ENCODE measurements around the gene XYLT1.

Gene XYLT1

GRCh38 chr16:17302620-17303019 is 168.1 kb downstream of the XYLT1 start:
- no peak for DNase-seq

- DNase-seq: no peak
These were observed 168.5 kb downstream of the XYLT1 start for GRCh38 chr16:17302214-17302613.

GRCh38 chr16:17301593-17302135 is 169.1 kb downstream of the XYLT1 start:
- DNase-seq: no peak

- DNase-seq: no peak
These were observed 169.6 kb downstream of the XYLT1 start for GRCh38 chr16:17301184-17301583.

- DNase-seq: no peak
These were observed 171.0 kb downstream of the XYLT1 start for GRCh38 chr16:17299790-17300189.

GRCh38 chr16:17298238-17298637 is 172.5 kb downstream of the XYLT1 start:
- DNase-seq: no peak

GRCh38 chr16:17296431-17296830 is 174.3 kb downstream of the XYLT1 start:
- no peak for DNase-seq

GRCh38 chr16:17295948-17296347 is 174.8 kb downstream of the XYLT1 start:
- no peak for DNase-seq

GRCh38 chr16:17294856-17295255 is 175.9 kb downstream of the XYLT1 start:
- DNase-seq: no peak

GRCh38 chr16:17293813-17294558 is 176.8 kb downstream of the XYLT1 start:
- DNase-seq: no peak

- no peak for DNase-seq
These were observed 179.5 kb downstream of the XYLT1 start for GRCh38 chr16:17291289-17291688.

GRCh38 chr16:17289674-17290635 is 180.8 kb downstream of the XYLT1 start:
- DNase-seq: no peak

- DNase-seq: no peak
These were observed 181.7 kb downstream of the XYLT1 start for GRCh38 chr16:17289050-17289449.

GRCh38 chr16:17287166-17287800 is 183.5 kb downstream of the XYLT1 start:
- no peak for DNase-seq

GRCh38 chr16:17286443-17286842 is 184.3 kb downstream of the XYLT1 start:
- no peak for DNase-seq

- no peak for DNase-seq
These were observed 187.7 kb downstream of the XYLT1 start for GRCh38 chr16:17283016-17283415.

GRCh38 chr16:17282247-17282646 is 188.5 kb downstream of the XYLT1 start:
- DNase-seq: no peak

- DNase-seq: no peak
These were observed 189.7 kb downstream of the XYLT1 start for GRCh38 chr16:17281052-17281451.

- no peak for DNase-seq
These were observed 191.8 kb downstream of the XYLT1 start for GRCh38 chr16:17278988-17279387.

GRCh38 chr16:17277981-17278381 is 192.8 kb downstream of the XYLT1 start:
- DNase-seq: no peak

GRCh38 chr16:17276610-17277009 is 194.2 kb downstream of the XYLT1 start:
- no peak for DNase-seq

- DNase-seq: no peak
These were observed 194.7 kb downstream of the XYLT1 start for GRCh38 chr16:17276010-17276530.

All from NCI-H526 treated with DMSO at 0.1 percent for 48 hours (cell line).